Peyer's patch (tissue), 4 donors: ENCODE data around the gene ABCA6.

Source experiments
- POLR2A ChIP-seq, 2 donors: fragments of 450-650 bp; IDR thresholded peaks; one replicate each; pipeline ENCODE4 v1.5.1; 2017; ENCODE audit warnings: antibody characterized with exemption in 2 of 2, mild to moderate bottlenecking in 2 of 2, moderate library complexity in 2 of 2
- TF ChIP-seq, protein P1 (sequence below), 6 experiments: fragments of 450-650 bp in 4 of 6; fragments of 200-600 bp in 2 of 6; sonication (generic) in 1 of 6; IDR thresholded peaks; one replicate each; pipeline ENCODE4 v1.5.1; 2017 to 2019; ENCODE audit warnings: antibody characterized with exemption in 6 of 6, mild to moderate bottlenecking in 3 of 6, moderate library complexity in 1 of 6

DNA sequence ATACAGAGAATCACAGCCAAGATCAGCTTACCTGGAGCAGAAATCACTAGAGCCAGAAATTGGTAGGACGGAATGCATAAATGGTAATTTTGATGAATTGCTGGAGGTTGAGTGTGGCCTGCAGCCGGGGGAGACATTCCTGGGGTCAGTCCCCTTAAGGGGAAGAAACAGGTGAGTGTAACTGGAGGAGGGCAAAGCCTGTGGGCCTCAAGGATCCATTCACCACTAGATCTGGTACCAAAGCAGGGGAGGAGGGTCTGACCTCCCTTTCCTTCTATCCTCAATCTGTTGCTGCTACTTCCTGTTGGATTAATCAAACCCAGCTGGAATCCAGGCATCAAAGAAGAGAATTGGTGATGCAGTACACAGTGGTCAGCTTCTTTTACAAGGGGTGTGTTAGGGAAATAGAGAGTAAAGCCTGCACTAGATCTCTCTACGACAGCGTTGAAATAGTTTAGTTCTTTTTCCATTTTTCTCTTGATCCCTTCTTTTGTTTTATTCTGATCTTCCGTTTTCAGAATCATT, 72.4 kb downstream of the ABCA6 start:
- TF ChIP-seq POLR2A (IDR thresholded peaks at IDR 0.05) = no peak
- TF ChIP-seq, protein P1, sequence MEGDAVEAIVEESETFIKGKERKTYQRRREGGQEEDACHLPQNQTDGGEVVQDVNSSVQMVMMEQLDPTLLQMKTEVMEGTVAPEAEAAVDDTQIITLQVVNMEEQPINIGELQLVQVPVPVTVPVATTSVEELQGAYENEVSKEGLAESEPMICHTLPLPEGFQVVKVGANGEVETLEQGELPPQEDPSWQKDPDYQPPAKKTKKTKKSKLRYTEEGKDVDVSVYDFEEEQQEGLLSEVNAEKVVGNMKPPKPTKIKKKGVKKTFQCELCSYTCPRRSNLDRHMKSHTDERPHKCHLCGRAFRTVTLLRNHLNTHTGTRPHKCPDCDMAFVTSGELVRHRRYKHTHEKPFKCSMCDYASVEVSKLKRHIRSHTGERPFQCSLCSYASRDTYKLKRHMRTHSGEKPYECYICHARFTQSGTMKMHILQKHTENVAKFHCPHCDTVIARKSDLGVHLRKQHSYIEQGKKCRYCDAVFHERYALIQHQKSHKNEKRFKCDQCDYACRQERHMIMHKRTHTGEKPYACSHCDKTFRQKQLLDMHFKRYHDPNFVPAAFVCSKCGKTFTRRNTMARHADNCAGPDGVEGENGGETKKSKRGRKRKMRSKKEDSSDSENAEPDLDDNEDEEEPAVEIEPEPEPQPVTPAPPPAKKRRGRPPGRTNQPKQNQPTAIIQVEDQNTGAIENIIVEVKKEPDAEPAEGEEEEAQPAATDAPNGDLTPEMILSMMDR (IDR thresholded peaks at IDR 0.05) = no peak
